ENCODE results near the gene GALNT10.

DNA sequence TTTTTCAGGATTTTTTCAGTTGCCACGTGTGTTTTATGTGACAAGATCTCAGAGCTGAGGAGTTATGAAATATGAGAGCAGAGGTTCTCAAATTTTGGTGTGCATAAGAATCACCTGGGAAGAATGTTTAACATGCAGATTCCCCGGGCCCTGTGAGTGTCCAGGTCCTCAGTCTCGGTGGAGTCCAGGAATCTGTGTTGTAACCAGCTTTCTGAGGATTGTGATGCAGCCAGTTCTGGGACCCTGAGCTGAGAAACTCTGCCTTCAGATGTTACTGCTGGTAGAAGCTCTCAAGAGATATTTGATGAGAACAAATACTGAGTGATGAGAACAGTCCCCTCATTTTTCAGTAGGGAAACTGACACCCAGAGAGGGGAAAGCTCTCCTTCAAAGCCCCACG is 152.4 kb downstream of the GALNT10 start:
- TF ChIP-seq, protein P1, sequence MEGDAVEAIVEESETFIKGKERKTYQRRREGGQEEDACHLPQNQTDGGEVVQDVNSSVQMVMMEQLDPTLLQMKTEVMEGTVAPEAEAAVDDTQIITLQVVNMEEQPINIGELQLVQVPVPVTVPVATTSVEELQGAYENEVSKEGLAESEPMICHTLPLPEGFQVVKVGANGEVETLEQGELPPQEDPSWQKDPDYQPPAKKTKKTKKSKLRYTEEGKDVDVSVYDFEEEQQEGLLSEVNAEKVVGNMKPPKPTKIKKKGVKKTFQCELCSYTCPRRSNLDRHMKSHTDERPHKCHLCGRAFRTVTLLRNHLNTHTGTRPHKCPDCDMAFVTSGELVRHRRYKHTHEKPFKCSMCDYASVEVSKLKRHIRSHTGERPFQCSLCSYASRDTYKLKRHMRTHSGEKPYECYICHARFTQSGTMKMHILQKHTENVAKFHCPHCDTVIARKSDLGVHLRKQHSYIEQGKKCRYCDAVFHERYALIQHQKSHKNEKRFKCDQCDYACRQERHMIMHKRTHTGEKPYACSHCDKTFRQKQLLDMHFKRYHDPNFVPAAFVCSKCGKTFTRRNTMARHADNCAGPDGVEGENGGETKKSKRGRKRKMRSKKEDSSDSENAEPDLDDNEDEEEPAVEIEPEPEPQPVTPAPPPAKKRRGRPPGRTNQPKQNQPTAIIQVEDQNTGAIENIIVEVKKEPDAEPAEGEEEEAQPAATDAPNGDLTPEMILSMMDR (IDR thresholded peaks at IDR 0.05): no peak
- TF ChIP-seq POLR2AphosphoS5 (IDR thresholded peaks at IDR 0.05; ENCODE audit: insufficient read depth in 1 of 2, low read depth in 1 of 2) (no peak), POLR2A (IDR thresholded peaks at IDR 0.05) (no peak)
